ENCODE measurements around the gene TIGD7.

- TF ChIP-seq CTCF (IDR thresholded peaks at IDR 0.05; ENCODE audit: insufficient read depth, low read length) (no peak), POLR2AphosphoS5 (IDR thresholded peaks at IDR 0.05; ENCODE audit: low read depth) (no peak), GABPA (IDR thresholded peaks at IDR 0.05; ENCODE audit: low read depth) (no peak)
These were observed 22.9 kb upstream of the TIGD7 start for GRCh38 chr16:3328104-3328503.
